Left renal pelvis (tissue), 4 donors: Measurements from ENCODE around the gene NDEL1. TPM values are rescaled to one million over a fixed set of nuclear protein-coding genes. Genes with fewer than 3 reads are reported as not detected.

Experiments
- DNase-seq, 4 donors: peaks; one replicate each; pipeline ENCODE4 v3.0.0-alpha.2; 2013; ENCODE audit warnings: low read depth in 4 of 4, low spot score in 3 of 4
- polyA plus RNA-seq, 4 donors: library from polyadenylated mRNA; unstranded; fragments of 120-200 nt; gene quantifications; one replicate each; pipeline ENCODE4 v1.2.1, GENCODE V29; 2013; ENCODE audit not compliant: insufficient read length in 4 of 4

The NDEL1 gene
- polyA plus RNA-seq, 4 donors: 43.6 to 57.2 (median 51.1) TPM

DNA sequence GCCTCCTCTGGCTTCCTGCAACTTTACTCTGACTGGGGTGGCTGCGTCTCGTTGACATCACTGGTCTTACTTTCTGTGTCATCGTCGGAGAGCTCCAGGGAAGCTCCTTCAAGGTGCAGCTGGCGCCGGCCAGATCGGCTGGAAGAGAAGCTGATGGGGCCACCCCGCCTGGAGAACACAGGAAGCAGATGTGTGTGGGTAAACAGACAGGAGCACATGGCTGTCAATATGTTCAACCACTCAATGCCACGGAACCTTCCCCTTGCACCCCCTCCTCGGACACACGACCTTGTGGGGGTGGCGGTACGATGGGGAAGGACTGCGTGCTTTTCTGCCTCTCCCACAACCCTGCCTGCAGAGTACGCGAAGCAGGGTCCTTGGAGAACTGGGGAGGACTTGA lies 40.1 kb downstream of the NDEL1 start:
- no peak for DNase-seq

GRCh38 chr17:8476741-8477140 lies 41.1 kb downstream of the NDEL1 start:
- DNase-seq: no peak

- no peak for DNase-seq
Observed at GRCh38 chr17:8477171-8477570, 41.5 kb downstream of the NDEL1 start.

GRCh38 chr17:8477715-8478441 lies 42.2 kb downstream of the NDEL1 start:
- no peak for DNase-seq

DNA sequence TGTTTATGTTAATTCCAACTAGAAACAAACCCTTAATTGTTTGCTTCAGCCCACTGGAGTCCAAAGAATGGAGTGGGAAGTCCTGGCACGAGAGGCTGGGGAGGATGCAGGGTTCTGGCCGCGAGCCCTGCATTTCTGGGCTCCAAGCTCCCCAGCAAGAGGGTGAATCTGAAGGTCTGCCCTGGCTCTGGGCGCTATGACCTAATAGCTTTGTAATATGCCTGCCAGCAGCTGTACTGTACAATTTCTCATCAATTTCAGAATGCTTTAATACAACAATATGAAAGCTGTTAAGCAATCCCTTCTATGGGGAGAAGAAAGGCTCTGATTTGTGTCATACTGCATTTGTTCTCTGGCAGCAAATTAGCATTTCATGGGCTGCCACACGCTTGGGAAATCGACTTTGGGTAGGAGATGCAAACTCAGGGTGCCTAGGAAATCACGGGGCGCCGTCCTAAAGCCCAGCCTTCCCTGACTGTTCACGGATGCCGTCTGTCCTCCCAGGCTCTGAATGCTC lies 43.8 kb downstream of the NDEL1 start:
- DNase-seq: no peak

DNA sequence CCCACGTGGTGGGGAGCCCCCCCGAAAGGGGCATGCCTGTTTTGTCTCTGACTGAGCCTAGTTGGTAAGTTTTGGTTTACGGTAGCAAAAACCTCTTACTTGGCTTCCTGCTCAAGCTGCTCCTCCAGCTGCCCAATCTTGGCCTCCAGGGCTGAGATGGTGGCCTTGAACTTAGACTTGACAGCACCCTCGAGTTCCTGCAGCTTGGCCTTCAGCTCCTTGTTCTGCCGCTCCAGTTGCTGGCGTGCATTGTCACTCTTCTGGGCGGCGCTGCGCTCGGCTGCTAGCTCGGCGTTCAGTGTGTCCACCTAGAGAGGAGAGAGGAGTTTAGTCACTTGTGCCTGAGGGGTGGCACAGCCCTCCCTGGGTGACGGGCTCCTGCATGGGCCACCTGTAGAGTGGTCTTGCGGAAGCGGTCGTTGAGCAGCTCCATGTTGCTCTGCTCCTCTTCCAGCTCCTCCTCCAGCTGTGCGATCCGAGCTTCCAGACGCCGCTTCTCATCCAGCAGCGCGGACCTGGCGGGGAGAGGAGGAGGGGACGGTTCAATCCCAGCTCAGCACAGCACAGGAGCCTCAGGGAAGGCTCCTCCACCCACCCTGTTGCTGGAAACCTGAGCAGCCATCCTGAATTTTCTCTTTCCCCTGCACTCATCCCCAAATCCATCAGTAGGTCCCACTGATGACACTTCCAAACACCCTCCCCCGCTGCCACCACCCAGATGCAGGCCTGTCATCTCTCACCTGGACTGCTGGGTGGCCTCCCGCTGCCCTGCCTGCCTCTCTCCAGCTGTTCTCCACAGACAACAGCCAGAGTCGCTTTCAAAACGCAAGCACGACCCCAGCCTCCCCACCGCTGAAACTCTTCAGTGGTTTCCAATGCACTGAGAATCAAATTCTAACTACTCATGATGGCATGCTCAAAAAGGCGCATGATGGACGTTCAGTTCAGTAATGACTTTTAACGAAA lies 44.6 kb downstream of the NDEL1 start:
- no peak for DNase-seq

DNA sequence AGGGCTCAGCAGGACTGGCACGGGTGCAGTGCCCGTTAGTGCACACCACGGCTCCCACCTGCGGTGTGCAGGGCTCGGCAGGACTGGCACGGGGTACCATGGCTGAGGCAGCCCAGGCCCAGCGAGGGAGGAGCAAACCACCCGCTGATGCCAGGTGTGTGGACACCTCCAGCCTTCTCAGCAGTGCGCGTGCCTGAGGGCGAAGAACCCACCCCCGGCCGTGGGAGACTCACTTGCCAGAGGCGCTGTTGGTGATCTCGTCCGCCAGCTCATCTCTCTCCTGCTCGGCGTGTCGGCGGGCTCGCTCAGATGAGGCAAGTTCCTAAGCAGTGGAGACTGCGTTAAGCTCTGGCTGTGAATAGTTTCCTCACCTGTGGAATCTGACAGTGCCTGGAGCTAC lies 45.4 kb downstream of the NDEL1 start:
- DNase-seq: no peak

DNA sequence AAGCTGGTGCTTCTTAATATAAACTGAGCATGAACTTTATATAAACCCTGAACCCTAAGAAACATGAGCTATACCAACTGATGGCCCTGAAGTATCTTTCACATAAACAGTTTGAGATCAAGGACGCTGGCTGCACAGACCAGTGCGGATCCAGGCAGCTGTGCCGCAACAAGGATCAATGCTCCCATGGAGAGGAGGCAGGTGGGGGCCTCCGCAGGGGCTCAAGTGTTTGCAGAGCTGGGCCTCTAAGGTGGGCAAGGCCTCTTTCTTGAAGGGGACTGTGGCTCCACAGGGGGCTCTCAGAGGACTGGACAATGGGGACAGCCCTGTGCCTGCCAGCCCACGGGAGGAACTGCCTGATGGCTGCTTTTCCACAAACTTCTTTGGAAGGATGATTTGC lies 46.0 kb downstream of the NDEL1 start:
- no peak for DNase-seq

DNA sequence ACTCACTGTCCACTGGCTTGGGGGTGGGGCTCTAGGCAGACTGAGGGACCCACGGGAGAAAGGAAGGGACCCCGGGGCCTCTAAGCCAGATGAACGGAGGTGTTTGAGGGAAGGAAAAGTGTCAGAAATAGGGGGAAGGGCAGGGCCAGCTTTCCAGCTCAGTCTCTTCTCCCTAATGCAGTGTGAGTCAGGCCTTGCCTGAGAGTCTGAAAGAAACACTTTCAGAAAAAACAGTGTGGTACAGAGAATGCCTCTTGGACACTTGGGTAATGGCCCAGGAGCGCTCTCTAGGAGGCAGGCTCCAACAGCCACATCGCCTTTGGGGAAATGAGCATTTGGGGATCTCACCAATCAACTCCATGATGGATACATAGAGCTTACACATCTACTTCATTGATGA lies 46.9 kb downstream of the NDEL1 start:
- no peak for DNase-seq

DNA sequence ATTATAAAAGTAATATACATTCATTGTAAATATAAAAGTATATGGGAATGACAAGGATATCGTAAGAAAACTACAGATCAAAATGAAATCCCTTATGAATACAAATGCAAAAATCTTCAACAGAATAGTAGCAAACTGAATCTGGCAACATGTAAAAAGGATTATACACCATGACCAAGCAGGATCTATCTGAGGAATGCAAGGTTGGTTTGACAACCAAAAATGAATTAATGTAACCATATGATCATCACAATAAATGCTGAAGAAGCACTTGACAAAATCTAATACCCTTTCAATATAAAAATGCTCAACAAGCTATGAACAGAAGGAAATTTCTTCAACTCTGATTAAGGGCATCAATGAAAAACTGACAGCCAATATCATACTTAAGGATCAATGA lies 48.8 kb downstream of the NDEL1 start:
- no peak for DNase-seq

DNA sequence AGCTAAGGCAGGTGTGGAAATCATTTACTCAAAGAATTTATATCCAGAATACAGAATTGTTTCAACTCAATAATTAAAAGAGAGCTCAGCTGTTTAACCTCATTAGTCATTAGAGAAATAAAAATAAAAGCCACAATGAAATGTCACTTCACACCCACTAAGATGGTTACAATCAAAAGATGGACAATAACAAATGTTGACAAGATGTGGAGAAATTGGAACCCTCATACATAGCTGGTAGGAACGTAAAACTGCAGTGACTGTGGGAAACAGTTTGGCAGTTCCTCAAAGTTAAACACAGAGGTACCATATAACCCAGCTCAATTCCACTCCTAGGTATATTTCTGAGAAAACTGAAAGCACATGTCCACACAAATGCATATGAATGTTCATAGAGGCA lies 49.8 kb downstream of the NDEL1 start:
- DNase-seq: no peak

- no peak for DNase-seq
Observed at GRCh38 chr17:8487130-8487645, 51.5 kb downstream of the NDEL1 start.

DNA sequence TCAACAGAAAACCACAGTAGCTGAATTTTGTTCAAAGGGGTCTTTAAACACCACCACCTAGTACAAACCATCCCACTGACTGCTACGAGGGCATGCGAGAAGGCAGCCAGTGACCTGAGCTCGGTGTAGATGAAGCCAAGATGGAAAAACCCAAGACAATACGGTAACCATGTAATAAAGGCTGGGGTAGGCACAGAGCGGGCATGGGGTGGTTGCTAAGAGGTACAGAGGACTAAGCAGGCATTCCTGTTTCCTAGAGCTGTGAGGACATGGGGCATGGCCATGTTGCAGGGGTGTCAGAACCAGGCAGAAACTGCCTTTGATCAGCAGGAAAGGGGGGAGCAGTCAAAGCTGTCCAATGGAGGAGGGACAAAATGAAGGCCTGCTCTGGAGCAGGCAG lies 52.1 kb downstream of the NDEL1 start:
- no peak for DNase-seq

DNA sequence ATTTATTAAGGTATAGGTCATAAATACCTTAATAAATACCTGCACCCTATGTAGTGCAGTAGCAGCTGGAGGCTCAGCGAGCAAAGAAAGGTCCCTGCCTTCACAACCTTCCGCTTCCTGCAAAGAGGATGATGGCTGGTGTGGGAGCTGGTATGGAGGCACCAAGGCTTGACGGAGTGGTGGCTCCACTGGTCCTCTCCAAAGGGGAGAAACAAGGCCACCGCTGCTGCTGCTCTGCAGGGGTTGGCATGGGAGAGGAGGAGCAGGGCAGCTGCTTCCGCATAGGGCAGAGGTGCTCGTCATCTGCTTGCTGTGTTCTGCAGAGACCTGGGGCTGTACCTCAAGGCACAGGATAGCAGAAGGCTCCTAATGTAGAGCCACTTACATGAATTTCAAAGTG lies 52.8 kb downstream of the NDEL1 start:
- no peak for DNase-seq

DNA sequence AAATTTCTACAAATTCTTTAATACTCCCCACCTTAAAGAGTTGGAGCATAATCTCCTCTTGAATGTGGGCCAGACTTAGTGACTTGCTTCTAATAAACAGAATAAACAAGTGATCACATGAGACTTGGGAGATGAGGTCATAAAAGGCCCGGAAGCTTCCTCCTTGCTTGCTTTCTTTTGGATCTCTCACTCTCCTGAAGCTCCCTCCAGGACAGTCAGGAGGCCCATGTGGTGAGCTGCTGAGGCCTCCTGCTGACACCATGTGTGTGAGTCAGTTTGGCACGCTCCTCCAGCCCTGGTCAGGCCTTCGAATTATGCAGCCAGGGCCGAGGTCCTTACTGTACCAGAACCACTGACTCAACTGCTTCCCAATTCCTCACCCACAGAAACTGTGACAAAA lies 53.2 kb downstream of the NDEL1 start:
- no peak for DNase-seq

DNA sequence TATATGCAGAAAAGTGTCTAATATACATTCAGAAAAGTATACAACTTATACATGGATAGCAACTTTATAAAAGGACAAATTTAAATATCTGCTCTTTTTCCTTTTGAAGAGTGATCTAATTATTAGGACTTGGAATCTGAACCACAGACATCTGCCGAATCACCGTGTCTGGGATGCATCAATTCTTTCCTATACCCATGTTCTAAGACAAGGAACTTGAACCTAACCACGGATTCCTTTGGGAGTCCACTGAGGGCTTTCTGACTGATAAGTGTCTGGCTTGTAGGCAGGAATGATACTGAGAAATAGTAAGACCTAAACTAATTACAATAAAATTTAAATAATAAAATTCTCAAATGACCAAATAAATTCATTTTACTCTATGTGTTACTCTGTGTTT lies 54.2 kb downstream of the NDEL1 start:
- no peak for DNase-seq

DNA sequence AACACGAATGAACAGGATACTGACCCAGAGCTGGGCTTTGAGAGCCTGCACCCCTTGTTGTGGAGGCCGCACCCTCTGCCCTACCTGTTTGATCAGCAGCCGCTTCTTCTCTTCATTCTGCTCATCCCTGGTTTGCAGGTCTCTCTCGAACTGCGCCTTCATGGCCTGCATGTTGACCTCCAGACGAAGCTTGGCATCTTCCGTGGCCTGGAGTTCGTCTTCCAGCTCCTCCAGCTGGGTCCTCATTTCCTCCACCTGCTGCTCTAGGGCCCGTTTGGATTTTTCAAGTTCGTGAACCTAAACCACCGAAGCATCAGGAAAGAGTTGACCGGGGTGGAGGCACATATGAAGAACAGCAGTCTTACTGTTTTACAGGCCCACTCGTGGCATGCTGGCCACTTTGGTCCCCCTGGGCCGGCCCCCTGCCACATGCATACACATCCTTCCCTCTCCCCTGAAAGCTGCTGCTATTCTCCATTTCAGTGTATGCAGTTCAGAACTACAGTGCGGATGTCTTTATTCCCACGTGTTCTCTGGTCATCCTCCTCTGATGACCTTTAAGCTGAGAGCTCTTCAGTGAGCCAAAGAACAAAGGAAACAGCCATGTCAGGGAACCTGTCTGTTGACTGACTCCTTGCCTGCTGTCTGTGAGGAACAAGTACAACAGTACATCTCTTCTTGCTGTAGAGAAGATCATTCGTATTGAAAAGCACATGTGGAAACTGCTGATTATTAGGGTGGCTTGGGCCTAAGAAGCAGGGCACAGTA lies 54.8 kb downstream of the NDEL1 start:
- no peak for DNase-seq

DNA sequence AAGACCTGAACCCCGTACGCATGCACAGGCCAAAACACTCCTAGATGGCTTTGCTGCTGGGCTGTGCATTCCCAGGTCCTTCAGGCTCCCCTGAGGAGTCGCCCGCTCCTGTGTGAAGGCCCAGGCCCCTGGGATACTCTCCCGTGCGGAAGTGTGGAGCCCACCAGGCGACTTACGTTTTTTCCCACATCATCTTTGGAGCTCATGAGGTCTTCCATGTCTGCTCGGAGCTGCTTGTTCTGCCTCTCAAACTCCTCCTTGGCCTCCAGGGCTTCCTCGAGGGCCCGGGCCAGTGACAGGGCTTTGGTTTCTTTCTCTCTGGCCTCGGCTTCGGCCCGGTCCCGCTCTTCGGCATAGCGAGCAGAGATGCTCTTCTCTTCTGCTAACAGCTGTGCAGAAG lies 56.4 kb downstream of the NDEL1 start:
- DNase-seq: no peak

DNA sequence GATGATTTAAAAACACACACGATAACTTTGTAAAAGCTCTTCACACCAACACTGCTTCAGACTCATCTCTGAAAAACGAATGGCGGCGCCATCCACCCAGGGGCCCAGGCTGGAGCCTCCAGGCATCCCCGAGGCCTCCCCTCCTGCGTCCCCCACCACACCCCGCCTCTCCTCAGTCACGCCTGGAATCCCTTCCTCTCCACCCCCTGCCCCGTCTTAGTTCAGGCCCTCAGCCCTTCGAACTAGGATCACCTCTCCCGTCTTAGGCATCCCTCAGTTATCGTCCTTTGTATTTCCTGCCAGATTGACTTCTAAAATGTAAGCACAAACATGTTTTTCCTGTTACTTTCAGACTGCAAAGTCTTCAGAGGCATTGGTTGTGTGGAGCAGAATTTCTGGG lies 58.3 kb downstream of the NDEL1 start:
- DNase-seq: no peak

GRCh38 chr17:8494506-8495111 lies 58.9 kb downstream of the NDEL1 start:
- no peak for DNase-seq
